Diencephalon (tissue), 1 donor: ENCODE measurements around the gene ZNF621. TPM values are rescaled to one million over a fixed set of nuclear protein-coding genes. Genes with fewer than 3 reads are reported as not detected.
A peak's percentile ranks its signal among the peaks of the same experiment; 100 is the strongest.

Source experiments
- small RNA-seq: library from RNA; depleted of rRNA; stranded (forward); fragments of <200 nt; gene quantifications from one replicate; pipeline ENCODE3, GENCODE V24; 2014
- total RNA-seq: library from RNA; depleted of rRNA; stranded (reverse); fragments of >200 nt; gene quantifications from one replicate; pipeline ENCODE4 v1.2.3, GENCODE V29; 2014

ZNF621 gene
- 15.5 TPM for total RNA-seq

GRCh38 chr3:40524568-40525285, at the start of gene ZNF621:
ZNF621 (plus strand) TSS chr3:40524960; CDS start chr3:40525841, 881 bp downstream.

GRCh38 chr3:40476478-40477470, 48.0 kb upstream of the ZNF621 start, which contains the start of gene ZNF619:
ZNF619 (plus strand) TSS chr3:40477122; CDS start chr3:40477980, 858 bp downstream.

GRCh38 chr3:40505599-40506462, 18.9 kb upstream of the ZNF621 start, which contains the start of gene ZNF620:
ZNF620 (plus strand) TSS chr3:40506039; CDS start chr3:40506353, 314 bp downstream.

Small RNAs within 50 kb of the gene (small RNA-seq; reads per million reads assigned to genes)
- gene RNU5B-2P: 6.8 reads per million, percentile 92 among the genes with 10 or more reads in this experiment

Other genes starting within 250 kb of the ZNF621 start
- gene EIF1B, start 215.3 kb upstream of the ZNF621 start, total RNA-seq: 40.1 TPM
- gene ENTPD3, start 137.8 kb upstream of the ZNF621 start, total RNA-seq: 17.8 TPM
- gene RPL14, start 67.6 kb upstream of the ZNF621 start, total RNA-seq: 117 TPM
- 6.2 TPM for gene ZNF619, start 47.8 kb upstream of the ZNF621 start, total RNA-seq
- gene ZNF620, start 18.9 kb upstream of the ZNF621 start, total RNA-seq: 16.4 TPM